GM19193 (cell line): ENCODE measurements around the gene ZNF184.

ENCODE experiments used
- POLR2A ChIP-seq: IDR thresholded peaks from 4 replicates; pipeline ENCODE4 v1.6.1; 2011; ENCODE audit not compliant: insufficient read depth, insufficient read length; ENCODE audit errors: extremely low read depth

ZNF184 gene

GRCh38 chr6:27452496-27452897, 20.4 kb downstream of the ZNF184 start:
- TF ChIP-seq POLR2A: no peak

GRCh38 chr6:27451660-27452390, 21.1 kb downstream of the ZNF184 start:
- no peak for TF ChIP-seq POLR2A

- TF ChIP-seq POLR2A: no peak
These were observed 24.4 kb downstream of the ZNF184 start for GRCh38 chr6:27448456-27448855.

GRCh38 chr6:27442932-27443331, 30.0 kb downstream of the ZNF184 start:
- TF ChIP-seq POLR2A: no peak

- no peak for TF ChIP-seq POLR2A
These were observed 31.9 kb downstream of the ZNF184 start for GRCh38 chr6:27441001-27441400.

- no peak for TF ChIP-seq POLR2A
These were observed 33.5 kb downstream of the ZNF184 start for GRCh38 chr6:27439371-27439770.

GRCh38 chr6:27433714-27434113, 39.2 kb downstream of the ZNF184 start:
- no peak for TF ChIP-seq POLR2A

- TF ChIP-seq POLR2A: no peak
These were observed 43.9 kb downstream of the ZNF184 start for GRCh38 chr6:27428966-27429365.

GRCh38 chr6:27428502-27428901, 44.4 kb downstream of the ZNF184 start:
- TF ChIP-seq POLR2A: no peak

- TF ChIP-seq POLR2A: no peak
These were observed 46.8 kb downstream of the ZNF184 start for GRCh38 chr6:27426045-27426620.

GRCh38 chr6:27422651-27423332, 50.1 kb downstream of the ZNF184 start:
- TF ChIP-seq POLR2A: no peak

GRCh38 chr6:27419363-27419762, 53.5 kb downstream of the ZNF184 start:
- no peak for TF ChIP-seq POLR2A

- TF ChIP-seq POLR2A: no peak
These were observed 57.0 kb downstream of the ZNF184 start for GRCh38 chr6:27415898-27416297.

GRCh38 chr6:27414996-27415395, 57.9 kb downstream of the ZNF184 start:
- no peak for TF ChIP-seq POLR2A

- no peak for TF ChIP-seq POLR2A
These were observed 58.6 kb downstream of the ZNF184 start for GRCh38 chr6:27414300-27414699.
